Uterus (tissue), 4 donors: ENCODE measurements around the gene PACSIN2. TPM values are rescaled to one million over a fixed set of nuclear protein-coding genes. Genes with fewer than 3 reads are reported as not detected.

Experiments used
- DNase-seq, 2 donors: peaks; one replicate each; pipeline ENCODE4 v3.0.0-alpha.2; 2019 to 2020
- H3K27ac ChIP-seq, 2 donors: fragments of 200-600 bp; sonication (generic); 1 replicate in 1 of 2; 2 replicates in 1 of 2; pipeline ENCODE4 v1.5.1; 2016 to 2018
- H3K27me3 ChIP-seq, 2 donors: fragments of 200-600 bp; sonication (generic); one replicate each; pipeline ENCODE4 v1.5.1; 2018 to 2019; ENCODE audit warnings: control low read depth in 1 of 2
- H3K36me3 ChIP-seq, 2 donors: fragments of 200-600 bp; sonication (generic); one replicate each; pipeline ENCODE4 v1.5.1; 2019; ENCODE audit warnings: control low read depth in 1 of 2
- H3K4me1 ChIP-seq, 2 donors: fragments of 200-600 bp; sonication (generic); one replicate each; pipeline ENCODE4 v1.5.1; 2018 to 2019; ENCODE audit warnings: control low read depth in 1 of 2
- H3K4me3 ChIP-seq, 2 donors: fragments of 200-600 bp; sonication (generic); 1 replicate in 1 of 2; 2 replicates in 1 of 2; pipeline ENCODE4 v1.5.1; 2018 to 2019; ENCODE audit warnings: mild to moderate bottlenecking in 1 of 2
- H3K9me3 ChIP-seq, 2 donors: fragments of 200-600 bp; sonication (generic); one replicate each; pipeline ENCODE4 v1.5.1; 2019; ENCODE audit warnings: control low read depth in 1 of 2
- POLR2A ChIP-seq, 2 donors: fragments of 450-650 bp; IDR thresholded peaks; one replicate each; pipeline ENCODE4 v1.6.1; 2016; ENCODE audit warnings: antibody characterized with exemption in 2 of 2, mild to moderate bottlenecking in 1 of 2, moderate library complexity in 1 of 2
- intact Hi-C: fragments of 100-400 bp; cut with DNase I; formaldehyde crosslinking; loops from one replicate; pipeline ENCODE4 v1.15.1; 2023; ENCODE audit warnings: low total_unique reads
- total RNA-seq, 4 donors: library from RNA; depleted of rRNA in 3 of 4; stranded (reverse); fragments of >200 nt in 3 of 4; gene quantifications; one replicate each; pipeline versions ENCODE4 v1.1.0 to v1.2.4, GENCODE V29; 2014 to 2023
- TF ChIP-seq, protein P1 (sequence below), 4 experiments: fragments of 200-600 bp in 2 of 4; fragments of 450-650 bp in 2 of 4; sonication (generic) in 2 of 4; IDR thresholded peaks; one replicate each; pipeline ENCODE4 v1.5.1; 2016 to 2019; ENCODE audit warnings: antibody characterized with exemption in 4 of 4, mild to moderate bottlenecking in 2 of 4, moderate library complexity in 1 of 4
- donor health status: DM: yes; HTN: yes; CAD: no.

PACSIN2 gene
- total RNA-seq, 4 donors from 2014 or later = 34.4 to 66.1 (median 48.0) TPM

DNA sequence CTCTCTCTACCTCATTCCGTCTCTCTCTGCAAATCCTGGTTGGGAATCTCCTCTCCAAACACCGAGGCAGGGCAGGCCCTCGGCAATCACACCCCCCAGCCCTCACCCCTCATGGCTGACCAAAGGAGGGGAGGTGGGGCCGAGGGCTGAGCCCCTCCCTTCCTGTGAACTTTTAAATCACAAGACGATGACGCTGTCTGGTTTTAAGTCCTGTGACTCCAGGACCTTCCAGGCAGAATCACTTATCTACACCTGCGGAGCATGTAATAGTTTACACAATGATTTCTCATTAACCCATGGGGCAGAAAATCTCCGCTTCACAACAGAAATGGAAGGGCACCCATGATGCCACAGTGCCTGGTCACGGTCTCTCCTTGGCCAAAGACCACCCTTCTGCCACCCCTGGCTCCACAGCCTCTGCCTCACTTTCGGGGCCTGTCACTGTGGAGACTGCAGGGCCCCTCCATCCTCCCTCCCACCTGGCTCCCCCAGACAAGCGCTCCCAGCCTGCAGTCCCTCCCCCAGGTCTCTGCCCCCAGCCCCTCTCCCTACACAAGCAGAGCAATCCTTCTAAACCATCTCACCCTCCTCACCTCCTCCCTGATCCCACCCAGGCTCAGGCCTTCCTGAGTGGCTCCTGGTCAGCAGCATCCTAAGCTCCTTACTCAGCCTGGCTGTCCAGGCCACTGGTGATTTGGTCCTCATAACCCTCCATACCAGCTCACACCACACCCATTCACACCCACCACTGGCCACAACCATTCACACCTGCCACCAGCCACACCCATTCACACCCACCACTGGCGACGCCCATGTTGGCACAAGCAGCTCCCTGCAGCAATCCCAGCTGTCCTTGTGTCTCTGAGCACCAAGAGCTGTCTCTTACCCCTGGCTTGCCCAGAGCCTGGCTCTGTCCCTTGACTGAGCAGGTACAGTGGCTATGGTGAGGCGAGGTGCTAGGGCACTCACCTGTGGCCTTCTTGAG is 127.1 kb downstream of the PACSIN2 start:
- H3K4me1 ChIP-seq = no peaks in the 10 kb centered on the region
- TF ChIP-seq, protein P1, sequence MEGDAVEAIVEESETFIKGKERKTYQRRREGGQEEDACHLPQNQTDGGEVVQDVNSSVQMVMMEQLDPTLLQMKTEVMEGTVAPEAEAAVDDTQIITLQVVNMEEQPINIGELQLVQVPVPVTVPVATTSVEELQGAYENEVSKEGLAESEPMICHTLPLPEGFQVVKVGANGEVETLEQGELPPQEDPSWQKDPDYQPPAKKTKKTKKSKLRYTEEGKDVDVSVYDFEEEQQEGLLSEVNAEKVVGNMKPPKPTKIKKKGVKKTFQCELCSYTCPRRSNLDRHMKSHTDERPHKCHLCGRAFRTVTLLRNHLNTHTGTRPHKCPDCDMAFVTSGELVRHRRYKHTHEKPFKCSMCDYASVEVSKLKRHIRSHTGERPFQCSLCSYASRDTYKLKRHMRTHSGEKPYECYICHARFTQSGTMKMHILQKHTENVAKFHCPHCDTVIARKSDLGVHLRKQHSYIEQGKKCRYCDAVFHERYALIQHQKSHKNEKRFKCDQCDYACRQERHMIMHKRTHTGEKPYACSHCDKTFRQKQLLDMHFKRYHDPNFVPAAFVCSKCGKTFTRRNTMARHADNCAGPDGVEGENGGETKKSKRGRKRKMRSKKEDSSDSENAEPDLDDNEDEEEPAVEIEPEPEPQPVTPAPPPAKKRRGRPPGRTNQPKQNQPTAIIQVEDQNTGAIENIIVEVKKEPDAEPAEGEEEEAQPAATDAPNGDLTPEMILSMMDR (IDR thresholded peaks at IDR 0.05) = no peak
- TF ChIP-seq POLR2A (IDR thresholded peaks at IDR 0.05) = no peak
- DNase-seq = no peak
- no peak overlapping the region for H3K4me3 ChIP-seq
- no peaks in the 10 kb centered on the region for H3K36me3 ChIP-seq
- no peaks in the 10 kb centered on the region for H3K27me3 ChIP-seq
- H3K27ac ChIP-seq = no peak overlapping the region
- intact Hi-C loops = no loop called here
- no peaks in the 10 kb centered on the region for H3K9me3 ChIP-seq

DNA sequence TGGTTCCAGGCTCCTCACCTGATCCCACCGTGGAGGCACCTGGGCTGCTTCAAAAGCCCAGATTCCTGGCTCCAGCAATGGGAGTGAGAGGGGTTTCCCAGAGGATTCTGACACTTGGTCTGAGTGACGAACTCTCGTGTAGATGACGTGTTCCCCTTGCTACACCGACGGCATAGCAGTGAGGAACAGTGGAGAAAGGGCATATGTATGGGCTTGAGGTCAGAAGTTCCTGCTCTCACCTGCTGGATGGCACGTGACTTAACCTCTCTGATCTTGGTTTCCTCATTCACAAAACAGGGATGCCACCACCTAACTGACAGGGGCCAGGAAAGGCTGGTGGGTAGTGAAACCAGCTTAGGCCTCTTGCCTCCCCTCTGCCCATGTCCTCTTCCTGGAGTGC is 127.8 kb downstream of the PACSIN2 start:
- no peak overlapping the region for H3K27ac ChIP-seq
- intact Hi-C loops = no loop called here
- no peaks in the 10 kb centered on the region for H3K4me1 ChIP-seq
- H3K4me3 ChIP-seq = no peak overlapping the region
- TF ChIP-seq, protein P1 (IDR thresholded peaks at IDR 0.05) = no peak
- no peak for TF ChIP-seq POLR2A (IDR thresholded peaks at IDR 0.05)
- H3K9me3 ChIP-seq = no peaks in the 10 kb centered on the region
- H3K36me3 ChIP-seq = no peaks in the 10 kb centered on the region
- no peaks in the 10 kb centered on the region for H3K27me3 ChIP-seq
- DNase-seq = no peak

DNA sequence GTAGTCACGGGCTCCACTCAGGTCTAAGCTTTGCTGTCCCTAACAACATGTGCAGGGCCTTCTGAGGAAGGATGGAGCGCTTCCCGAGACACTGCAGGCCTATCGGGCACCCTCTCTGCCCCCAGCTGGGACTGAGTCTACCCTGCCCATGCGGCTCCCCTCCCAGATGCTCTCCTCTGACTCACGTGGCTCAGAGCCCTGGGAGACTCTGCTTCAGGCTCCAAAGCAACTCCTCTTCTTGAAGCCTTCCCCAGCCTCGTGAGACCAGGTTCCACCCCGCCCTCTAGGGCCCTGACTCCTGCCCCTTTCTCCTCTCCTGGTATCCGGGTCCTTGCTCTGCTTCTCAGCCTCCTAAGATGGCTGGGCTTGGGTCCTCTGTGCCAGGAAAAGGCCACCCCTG is 129.5 kb downstream of the PACSIN2 start:
- intact Hi-C loops = no loop called here
- TF ChIP-seq POLR2A (IDR thresholded peaks at IDR 0.05) = no peak
- Histone ChIP-seq H3K27me3 (no peaks in the 10 kb centered on the region), H3K9me3 (no peaks in the 10 kb centered on the region), H3K36me3 (no peaks in the 10 kb centered on the region), H3K4me3 (no peak overlapping the region), H3K27ac (no peak overlapping the region), H3K4me1 (no peaks in the 10 kb centered on the region)
- no peak for DNase-seq

DNA sequence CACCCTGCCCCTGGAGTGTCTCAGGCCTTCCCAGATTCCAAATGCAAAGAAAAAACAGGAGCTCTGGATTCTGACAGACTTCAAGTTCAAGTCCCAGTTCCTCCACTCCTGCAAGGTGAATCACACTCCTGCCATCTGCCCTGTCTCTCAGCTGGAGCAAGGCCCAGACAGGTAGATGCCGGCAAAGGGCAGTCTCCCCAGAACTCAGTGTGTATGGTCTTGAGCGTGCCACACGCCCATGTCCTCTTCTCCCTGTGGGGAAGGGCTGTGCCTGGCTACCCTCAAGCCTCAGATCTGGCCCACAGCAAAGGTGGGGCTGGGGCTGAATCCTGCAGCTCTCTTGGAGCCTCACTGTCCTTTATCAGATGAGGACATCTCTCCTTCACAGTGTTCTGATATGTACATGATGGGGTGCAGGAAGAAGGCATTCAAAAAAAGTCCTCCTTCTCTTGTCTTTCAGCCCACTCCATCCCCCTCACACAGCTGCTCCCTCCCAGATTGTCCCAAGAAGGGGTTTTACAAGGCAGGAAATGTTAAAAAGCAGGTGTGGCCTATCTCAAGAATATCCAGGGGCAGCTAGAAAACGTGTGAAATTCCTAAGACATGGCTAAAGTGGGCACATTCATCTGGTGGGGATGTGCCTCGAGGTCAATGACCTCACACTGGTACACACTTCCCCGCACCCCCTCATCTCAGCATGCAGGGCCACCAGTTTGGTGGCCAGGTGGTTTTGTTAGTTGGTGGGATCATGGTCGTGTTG is 130.2 kb downstream of the PACSIN2 start:
- Histone ChIP-seq H3K36me3 (no peaks in the 10 kb centered on the region), H3K4me3 (no peak overlapping the region), H3K27me3 (no peaks in the 10 kb centered on the region), H3K27ac (no peak overlapping the region), H3K4me1 (no peaks in the 10 kb centered on the region), H3K9me3 (no peaks in the 10 kb centered on the region)
- intact Hi-C loops = no loop called here
- no peak for TF ChIP-seq POLR2A (IDR thresholded peaks at IDR 0.05)
- TF ChIP-seq, protein P1 (IDR thresholded peaks at IDR 0.05) = no peak
- no peak for DNase-seq

DNA sequence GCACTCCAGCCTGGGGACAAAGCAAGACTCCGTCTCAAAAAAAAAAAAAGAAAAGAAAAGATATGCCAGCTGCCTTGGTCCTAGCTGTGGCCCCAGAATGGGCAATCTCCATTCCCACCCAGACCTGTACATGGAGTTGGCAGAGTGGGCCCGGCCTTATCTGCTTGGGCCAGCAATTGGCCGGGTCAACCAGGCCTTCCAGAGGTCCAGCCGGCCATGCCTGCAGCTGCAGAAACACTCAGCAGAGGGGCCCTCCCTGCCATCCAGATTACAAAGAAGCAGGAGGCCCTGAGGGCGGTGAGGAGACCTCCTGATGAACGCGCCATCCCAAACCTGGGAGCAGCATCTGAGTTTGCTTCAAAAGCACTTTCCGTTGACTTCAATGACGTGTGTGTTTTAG is 131.0 kb downstream of the PACSIN2 start:
- TF ChIP-seq, protein P1 (IDR thresholded peaks at IDR 0.05) = no peak
- no peak for TF ChIP-seq POLR2A (IDR thresholded peaks at IDR 0.05)
- Histone ChIP-seq H3K27ac (no peak overlapping the region), H3K4me3 (no peak overlapping the region), H3K36me3 (no peaks in the 10 kb centered on the region), H3K9me3 (no peaks in the 10 kb centered on the region), H3K27me3 (no peaks in the 10 kb centered on the region), H3K4me1 (no peaks in the 10 kb centered on the region)
- intact Hi-C loops = no loop called here
- no peak for DNase-seq
